Activated CD8-positive, alpha-beta T cell treated with anti-CD3 and anti-CD28 coated beads, Interleukin-2, amount 10 ng/mL, durations not matched to agents 7 days and 5 days (primary cell): ENCODE measurements around the gene OR14I1. TPM values are rescaled to one million over a fixed set of nuclear protein-coding genes. Genes with fewer than 3 reads are reported as not detected.

Source experiments
- ATAC-seq: fragments of 150-1000 bp; cut with Tn5 transposase; one replicate; pipeline ENCODE4 v1.10.0; 2021; ENCODE audit warnings: moderate library complexity
- CTCF ChIA-PET: fragments of 350-600 bp; sonication (Branson Sonifier 250); formaldehyde crosslinking; loops from one replicate; lab custom pipeline; 2021; ENCODE audit warnings: antibody characterized with exemption; lab: Charles Lee
- POLR2A ChIA-PET: fragments of 350-600 bp; sonication (Branson Sonifier 250); formaldehyde crosslinking; loops from one replicate; lab custom pipeline; 2021; ENCODE audit warnings: antibody characterized with exemption; lab: Charles Lee
- DNase-seq: peaks from one replicate; pipeline ENCODE4 v3.0.0-alpha.2; 2020
- H3K27ac Mint-ChIP-seq: one replicate; pipeline ENCODE4 v1.8.0; 2021; ENCODE audit warnings: mild to moderate bottlenecking, mixed read lengths
- H3K27me3 Mint-ChIP-seq: one replicate; pipeline ENCODE4 v1.8.0; 2021; ENCODE audit warnings: low read depth, mixed read lengths
- H3K36me3 Mint-ChIP-seq: one replicate; pipeline ENCODE4 v1.8.0; 2021; ENCODE audit warnings: low read depth, mixed read lengths
- H3K4me1 Mint-ChIP-seq: one replicate; pipeline ENCODE4 v1.8.0; 2021; ENCODE audit warnings: low read depth, mixed read lengths
- H3K4me3 Mint-ChIP-seq: one replicate; pipeline ENCODE4 v1.8.0; 2021; ENCODE audit warnings: mild to moderate bottlenecking, mixed read lengths
- H3K9me3 Mint-ChIP-seq: one replicate; pipeline ENCODE4 v1.8.0; 2022; ENCODE audit warnings: mixed read lengths; ENCODE audit not compliant: insufficient read depth
- total RNA-seq, 2 experiments: library from RNA; stranded (reverse); gene quantifications; one replicate each; pipeline ENCODE4 v1.2.3, GENCODE V29; 2021

OR14I1 gene
- total RNA-seq: not detected

DNA sequence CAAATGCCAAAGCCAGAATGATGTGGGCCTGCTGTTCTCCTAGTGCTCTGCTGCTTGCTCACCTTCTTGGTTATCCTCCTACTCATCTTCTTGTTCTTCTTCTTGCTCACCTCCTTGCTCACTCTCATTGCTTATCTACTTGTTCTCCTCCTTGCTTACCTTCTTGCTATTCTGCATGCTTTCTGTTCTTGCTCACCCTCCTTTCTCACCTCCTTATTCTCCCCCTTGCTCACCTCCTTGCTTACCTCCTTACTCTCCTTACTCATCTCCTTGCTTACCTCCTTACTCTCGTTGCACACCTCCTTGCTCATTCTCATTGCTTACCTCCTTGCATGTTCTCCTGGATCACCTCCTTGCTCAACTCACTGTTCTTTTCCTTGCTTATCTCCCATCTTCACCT, at the start of gene OR14I1:
OR14I1 (minus strand) TSS at position 53 of the 400 bp plus-strand sequence.
- H3K27ac Mint-ChIP-seq: no peak within 1 kb of the TSS
- no peak for ATAC-seq

DNA sequence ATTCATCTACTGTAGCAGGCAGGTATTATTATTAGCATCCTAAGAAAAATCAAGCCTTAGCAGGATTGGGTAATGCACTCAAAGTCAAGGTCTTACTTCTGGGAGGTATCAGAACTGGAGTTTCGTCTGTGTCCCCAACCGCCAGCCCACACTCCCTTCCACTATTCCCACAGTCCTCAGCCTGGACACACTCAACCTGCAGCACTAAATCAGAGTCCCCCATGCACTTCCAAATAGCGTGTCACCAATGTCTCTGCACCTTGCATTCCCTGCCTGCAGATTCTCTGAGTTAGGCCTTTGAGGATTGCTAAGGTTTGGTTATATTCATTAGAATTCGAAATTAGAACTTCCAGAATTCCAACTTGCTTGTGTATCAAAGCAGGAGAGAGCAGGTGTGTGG, 49.1 kb upstream of the OR14I1 start:
- ChIA-PET POLR2A (no interaction called here), CTCF (no interaction called here)
- Mint-ChIP-seq H3K4me3 (no peak overlapping the region), H3K27me3 (no peaks in the 10 kb centered on the region), H3K27ac (peak overlapping the region; percentile 20), H3K36me3 (no peaks in the 10 kb centered on the region), H3K9me3 (no peaks in the 10 kb centered on the region), H3K4me1 (peaks cover 3% of the 10 kb centered on the region)
- DNase-seq (no peak), ATAC-seq (peak; percentile 43)

More for the DNA sequence above, at the start of gene OR14I1:
- Mint-ChIP-seq H3K27me3 (no peaks in the 10 kb centered on the region), H3K36me3 (no peaks in the 10 kb centered on the region), H3K9me3 (no peaks in the 10 kb centered on the region), H3K4me3 (no peak within 1 kb of the TSS), H3K4me1 (no peaks in the 10 kb centered on the region)
- ChIA-PET POLR2A (no interaction called here), CTCF (no interaction called here)
- DNase-seq: no peak

DNA sequence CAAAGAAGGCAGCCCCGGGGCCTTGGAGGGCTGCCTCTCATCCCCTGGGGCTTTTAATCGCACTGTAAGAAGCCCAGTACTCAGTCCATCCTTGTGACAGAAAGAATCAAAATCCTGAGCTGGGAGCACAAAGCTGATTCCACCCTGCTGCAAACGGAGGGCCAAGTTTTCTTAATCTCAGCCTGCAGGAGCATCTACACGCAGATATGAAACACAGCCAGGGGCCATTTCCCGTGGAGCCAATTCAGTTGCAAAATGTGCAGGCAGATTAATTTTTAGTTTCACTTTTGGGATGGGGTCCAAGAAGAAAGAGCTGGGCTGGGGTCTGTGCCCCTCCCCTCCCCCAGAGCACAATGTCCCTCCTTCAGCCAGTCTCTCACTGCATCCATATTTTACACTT, 48.6 kb upstream of the OR14I1 start:
- ChIA-PET POLR2A (no interaction called here), CTCF (interaction anchor here (1.0 kb wide), 1 partner anchor 128 kb away, joined by 4 read pairs; no protein-coding TSS in a partner anchor)
- no peaks in the 10 kb centered on the region for H3K9me3 Mint-ChIP-seq
- H3K27ac Mint-ChIP-seq: no peak overlapping the region
- H3K4me3 Mint-ChIP-seq: no peak overlapping the region
- H3K36me3 Mint-ChIP-seq: no peaks in the 10 kb centered on the region
- H3K27me3 Mint-ChIP-seq: no peaks in the 10 kb centered on the region
- ATAC-seq (peak; percentile 3), DNase-seq (peak; percentile 27)
- H3K4me1 Mint-ChIP-seq: peaks cover 3% of the 10 kb centered on the region

DNA sequence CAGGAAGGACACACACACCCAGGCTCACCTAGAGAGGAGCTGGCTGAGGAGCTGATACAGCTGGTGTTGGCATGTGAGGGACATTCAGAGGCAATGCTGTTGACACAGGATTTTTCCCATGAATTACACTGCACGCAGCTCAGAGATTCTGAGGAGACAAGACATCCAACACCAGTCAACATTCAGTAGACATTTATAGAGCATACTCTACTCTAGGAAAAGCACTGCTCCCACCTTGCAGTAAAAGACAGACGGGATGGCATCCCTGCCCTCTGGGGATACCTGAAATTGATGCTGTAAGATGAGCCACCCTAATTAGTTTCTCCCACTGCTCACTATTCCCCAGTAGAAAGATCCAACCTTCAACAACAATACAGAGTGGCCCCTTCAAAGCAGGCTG, 47.9 kb upstream of the OR14I1 start:
- no peaks in the 10 kb centered on the region for H3K27me3 Mint-ChIP-seq
- POLR2A ChIA-PET: no interaction called here

DNA sequence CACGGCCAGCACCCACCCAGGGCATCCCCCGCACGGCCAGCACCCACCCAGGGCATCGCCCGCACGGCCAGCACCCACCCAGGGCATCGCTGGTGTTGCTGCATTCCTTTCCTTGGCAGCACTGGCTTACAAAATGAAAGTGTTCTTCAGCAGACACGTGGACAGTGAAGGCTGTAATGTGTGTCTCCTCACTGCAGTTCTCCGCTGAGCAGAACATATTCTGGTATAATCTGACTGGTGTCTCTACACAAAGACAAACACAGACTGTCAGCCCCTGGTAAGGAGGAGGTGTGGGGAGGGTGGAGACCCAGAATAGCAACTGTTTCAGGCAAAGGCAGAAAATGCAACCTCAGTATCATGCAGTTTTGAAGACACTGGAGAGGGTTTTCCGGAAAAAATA, 45.6 kb upstream of the OR14I1 start:
- no peak overlapping the region for H3K27ac Mint-ChIP-seq
- CTCF ChIA-PET: no interaction called here
- no peaks in the 10 kb centered on the region for H3K9me3 Mint-ChIP-seq
- ATAC-seq (no peak), DNase-seq (no peak)
- POLR2A ChIA-PET: no interaction called here
- no peak overlapping the region for H3K4me3 Mint-ChIP-seq
- no peaks in the 10 kb centered on the region for H3K36me3 Mint-ChIP-seq
- H3K4me1 Mint-ChIP-seq: peaks cover 3% of the 10 kb centered on the region
- H3K27me3 Mint-ChIP-seq: no peaks in the 10 kb centered on the region

More for the DNA sequence above, 47.9 kb upstream of the OR14I1 start:
- DNase-seq: no peak
- Mint-ChIP-seq H3K27ac (no peak overlapping the region), H3K4me3 (no peak overlapping the region), H3K4me1 (peaks cover 3% of the 10 kb centered on the region), H3K9me3 (no peaks in the 10 kb centered on the region), H3K36me3 (no peaks in the 10 kb centered on the region)
- CTCF ChIA-PET: interaction anchor here (1.0 kb wide), 1 partner anchor 127 kb away, joined by 4 read pairs; no protein-coding TSS in a partner anchor
- no peak for ATAC-seq

DNA sequence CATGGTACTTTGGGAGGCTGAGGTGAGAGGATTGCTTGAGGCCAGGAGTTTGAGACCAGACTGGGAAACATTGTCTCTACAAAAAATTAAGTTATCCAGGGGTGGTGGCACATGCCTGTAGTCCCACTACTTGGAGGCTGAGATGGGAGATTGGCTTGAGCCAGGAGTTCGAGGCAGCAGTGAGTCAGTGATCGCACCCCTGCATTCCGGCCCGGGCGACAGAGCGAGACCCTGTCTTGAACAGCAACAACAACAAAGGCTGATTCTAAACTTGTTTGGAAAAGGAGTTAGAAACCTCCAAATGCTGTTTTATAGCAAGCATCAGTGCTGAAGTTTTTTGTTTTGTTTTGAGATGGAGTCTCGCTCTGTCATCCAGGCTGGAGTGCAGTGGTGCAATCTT, 38.3 kb upstream of the OR14I1 start:
- Mint-ChIP-seq H3K27me3 (no peaks in the 10 kb centered on the region), H3K9me3 (no peaks in the 10 kb centered on the region), H3K27ac (no peak overlapping the region), H3K36me3 (no peaks in the 10 kb centered on the region), H3K4me1 (no peaks in the 10 kb centered on the region), H3K4me3 (no peak overlapping the region)
- POLR2A ChIA-PET: no interaction called here
- ATAC-seq: no peak
- CTCF ChIA-PET: no interaction called here
- DNase-seq: no peak

DNA sequence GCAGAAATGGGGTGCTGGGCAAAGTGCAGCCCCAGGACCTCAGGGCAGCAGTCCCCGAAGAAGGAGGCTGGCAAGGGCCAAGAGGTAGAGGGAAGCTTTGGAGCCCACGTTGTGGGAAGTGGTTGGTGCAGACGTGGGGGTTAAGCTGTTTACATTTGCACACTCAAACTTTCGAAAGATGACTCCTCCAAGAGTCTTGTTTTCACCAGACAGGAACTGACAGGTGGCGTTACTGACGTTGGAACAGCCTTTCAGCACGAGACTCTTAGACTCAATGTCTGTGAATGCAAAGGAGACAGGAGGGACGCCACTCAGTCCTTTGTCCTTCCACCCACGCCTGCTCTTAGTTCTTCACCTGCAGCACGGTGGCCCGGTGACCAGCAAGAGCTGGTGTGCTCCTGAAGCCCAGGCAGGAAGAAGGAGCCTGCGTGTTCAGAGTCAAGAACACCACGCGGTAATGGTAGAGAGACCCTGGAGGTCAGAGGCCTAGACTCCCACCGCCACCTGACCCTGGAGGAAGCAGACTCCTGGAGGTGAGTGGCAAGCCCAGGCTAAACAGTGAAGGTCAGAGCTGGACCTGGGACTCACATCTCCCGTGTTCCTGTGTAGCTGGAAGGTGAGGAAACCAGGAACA, 37.1 kb upstream of the OR14I1 start:
- no peak overlapping the region for H3K4me3 Mint-ChIP-seq
- no peaks in the 10 kb centered on the region for H3K27me3 Mint-ChIP-seq

DNA sequence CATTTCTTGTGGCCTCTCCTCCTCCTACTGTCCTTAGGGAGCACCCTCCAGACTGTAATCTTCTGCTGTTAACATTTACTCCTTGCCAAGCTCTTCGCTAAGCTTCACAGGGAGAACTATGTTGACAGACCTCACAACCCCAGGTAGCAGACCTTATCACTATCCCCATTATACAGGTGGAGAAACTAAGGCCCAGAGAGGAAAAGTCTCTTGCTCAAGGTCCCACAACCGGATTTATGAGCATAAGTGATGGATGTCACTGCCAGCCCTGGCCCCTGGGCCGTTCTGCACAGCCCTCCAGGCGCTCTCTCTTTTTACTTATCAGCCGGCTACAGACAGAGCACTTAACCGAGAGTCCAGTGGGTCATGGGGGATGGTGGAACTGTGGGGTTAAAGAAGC, 34.9 kb upstream of the OR14I1 start:
- Mint-ChIP-seq H3K4me3 (no peak overlapping the region), H3K27me3 (no peaks in the 10 kb centered on the region), H3K9me3 (no peaks in the 10 kb centered on the region), H3K36me3 (no peaks in the 10 kb centered on the region), H3K4me1 (no peaks in the 10 kb centered on the region), H3K27ac (no peak overlapping the region)
- POLR2A ChIA-PET: no interaction called here
- DNase-seq (no peak), ATAC-seq (no peak)
- CTCF ChIA-PET: no interaction called here

More for the DNA sequence above, 37.1 kb upstream of the OR14I1 start:
- POLR2A ChIA-PET: no interaction called here
- no peak overlapping the region for H3K27ac Mint-ChIP-seq
- no peak for DNase-seq
- no peak for ATAC-seq
- no peaks in the 10 kb centered on the region for H3K9me3 Mint-ChIP-seq
- CTCF ChIA-PET: no interaction called here
- no peaks in the 10 kb centered on the region for H3K4me1 Mint-ChIP-seq
- H3K36me3 Mint-ChIP-seq: no peaks in the 10 kb centered on the region

DNA sequence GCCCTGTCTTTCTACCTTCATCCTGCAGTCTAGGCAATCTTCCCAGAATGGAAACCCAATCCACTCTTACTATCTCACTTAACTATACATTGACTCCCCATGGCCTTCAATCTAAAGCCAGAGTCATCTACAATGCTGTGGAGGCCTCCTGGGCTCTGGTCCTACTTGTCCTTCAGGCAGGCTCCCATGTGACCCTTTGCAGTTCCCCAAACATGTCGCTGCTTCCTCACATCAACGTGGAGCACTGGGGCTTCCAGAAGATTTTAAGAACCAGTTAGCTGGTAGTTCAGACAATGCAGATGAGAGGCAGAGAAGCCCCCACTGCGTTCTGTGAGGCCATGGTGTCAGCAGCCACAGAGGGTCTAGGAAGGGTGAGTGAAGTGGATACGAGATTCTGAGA, 34.4 kb upstream of the OR14I1 start:
- DNase-seq: no peak
- Mint-ChIP-seq H3K9me3 (no peaks in the 10 kb centered on the region), H3K36me3 (no peaks in the 10 kb centered on the region), H3K4me3 (no peak overlapping the region), H3K27ac (no peak overlapping the region), H3K27me3 (no peaks in the 10 kb centered on the region), H3K4me1 (no peaks in the 10 kb centered on the region)
- CTCF ChIA-PET: no interaction called here
- no peak for ATAC-seq
- POLR2A ChIA-PET: no interaction called here

DNA sequence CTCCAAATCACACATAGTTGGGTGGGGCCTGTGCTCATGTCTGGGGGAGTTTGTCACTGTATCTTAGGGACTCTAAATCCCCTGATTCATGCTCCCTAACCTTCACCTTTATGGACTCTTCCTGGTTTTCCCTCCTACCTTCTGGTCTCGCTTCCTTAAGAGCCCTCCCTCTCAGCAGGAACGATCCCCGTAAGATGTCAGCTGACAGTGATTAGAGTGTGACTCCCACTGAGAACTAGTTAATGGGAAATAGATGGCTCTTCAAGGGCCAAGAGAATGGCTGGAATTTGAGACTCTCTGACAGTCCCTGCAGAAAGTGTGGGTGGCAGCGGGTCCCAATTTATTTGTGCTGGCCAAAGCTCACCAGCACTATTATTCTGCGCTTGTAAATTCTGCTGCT, 31.0 kb upstream of the OR14I1 start:
- POLR2A ChIA-PET: no interaction called here
- Mint-ChIP-seq H3K36me3 (no peaks in the 10 kb centered on the region), H3K9me3 (no peaks in the 10 kb centered on the region), H3K4me3 (no peak overlapping the region), H3K27me3 (no peaks in the 10 kb centered on the region), H3K4me1 (no peaks in the 10 kb centered on the region), H3K27ac (no peak overlapping the region)
- no peak for ATAC-seq
- no peak for DNase-seq
- CTCF ChIA-PET: no interaction called here

DNA sequence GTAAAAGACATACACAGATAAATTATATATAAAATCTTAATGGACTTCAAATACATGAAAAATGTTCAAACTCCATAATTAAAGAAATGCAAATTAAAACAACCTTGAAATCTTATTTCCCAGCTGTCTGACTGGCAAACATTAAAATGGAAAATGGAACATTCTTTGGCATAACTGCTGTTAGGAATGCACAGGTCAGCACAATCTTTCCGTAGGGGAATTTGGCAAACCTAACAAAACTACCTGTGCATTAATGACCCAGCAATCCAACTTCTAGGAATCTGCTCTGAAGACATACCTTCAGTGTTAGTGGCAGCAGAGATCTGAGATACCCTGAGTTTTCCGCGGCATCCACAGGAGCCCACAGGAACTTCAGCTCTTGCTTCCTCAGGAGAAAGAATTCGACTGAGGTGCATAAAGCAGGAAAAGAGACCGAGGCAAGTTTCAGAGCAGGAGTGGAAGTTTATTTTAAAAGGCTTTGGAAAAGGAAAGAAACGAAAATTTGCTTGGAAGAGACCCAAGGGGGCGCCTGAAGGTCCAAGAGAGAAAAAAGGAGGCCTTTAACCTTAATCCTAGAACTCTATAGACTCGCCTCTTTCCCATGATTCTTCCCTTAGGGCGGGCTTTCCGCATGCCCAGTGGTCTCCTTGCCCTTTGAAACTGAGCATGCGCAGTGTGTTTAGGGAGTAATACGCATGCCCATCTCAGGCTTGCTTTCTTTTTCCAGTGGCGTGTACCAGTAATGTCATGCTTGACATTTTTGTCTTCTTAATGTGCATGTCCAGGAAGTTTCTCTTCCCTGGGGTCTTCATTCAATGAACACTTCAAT, 28.2 kb upstream of the OR14I1 start:
- POLR2A ChIA-PET: no interaction called here
- Mint-ChIP-seq H3K27me3 (no peaks in the 10 kb centered on the region), H3K36me3 (no peaks in the 10 kb centered on the region), H3K9me3 (no peaks in the 10 kb centered on the region), H3K4me3 (no peak overlapping the region), H3K4me1 (no peaks in the 10 kb centered on the region), H3K27ac (no peak overlapping the region)
- no peak for DNase-seq
- CTCF ChIA-PET: no interaction called here
- no peak for ATAC-seq

DNA sequence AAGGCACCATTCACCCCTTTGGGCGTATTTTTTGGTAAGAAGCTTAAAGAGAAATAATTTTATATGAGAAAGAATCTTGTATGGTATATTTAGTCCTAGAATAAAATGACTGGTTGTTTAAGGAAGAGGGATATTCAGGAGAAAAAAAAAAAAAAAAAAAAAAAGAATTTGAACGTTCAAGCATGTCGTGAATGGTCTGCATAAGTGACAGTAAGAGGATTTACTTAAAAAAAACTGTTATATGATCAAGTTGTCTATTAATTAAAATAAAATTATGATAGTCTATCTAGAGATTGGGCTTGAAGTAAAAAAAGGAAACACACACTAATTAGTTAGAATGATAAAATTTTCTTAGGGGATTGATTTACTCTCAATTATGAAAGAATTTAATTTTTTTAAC, 11.7 kb upstream of the OR14I1 start:
- Mint-ChIP-seq H3K4me3 (no peak overlapping the region), H3K27ac (no peak overlapping the region), H3K27me3 (no peaks in the 10 kb centered on the region), H3K9me3 (peaks cover 20% of the 10 kb centered on the region), H3K4me1 (no peaks in the 10 kb centered on the region), H3K36me3 (no peaks in the 10 kb centered on the region)
- ATAC-seq (no peak), DNase-seq (no peak)
- ChIA-PET POLR2A (no interaction called here), CTCF (interaction anchor here (1.5 kb wide), 1 partner anchor 309 kb away, joined by 3 read pairs; no protein-coding TSS in a partner anchor)
